Testis (tissue), 3 donors: Measurements from ENCODE around the gene ARSG. TPM values are rescaled to one million over a fixed set of nuclear protein-coding genes. Genes with fewer than 3 reads are reported as not detected.

ENCODE experiments used
- DNase-seq: peaks from one replicate; pipeline ENCODE4 v3.0.0-alpha.2; 2019
- H3K27ac ChIP-seq, 2 donors: fragments of 200-600 bp; sonication (generic); one replicate each; pipeline ENCODE4 v1.5.1; 2019
- H3K27me3 ChIP-seq: fragments of 200-600 bp; sonication (generic); one replicate; pipeline ENCODE4 v1.5.1; 2019
- H3K36me3 ChIP-seq: fragments of 200-600 bp; sonication (generic); one replicate; pipeline ENCODE4 v1.5.1; 2017; ENCODE audit warnings: low read depth; ENCODE audit errors: missing control alignments
- H3K4me1 ChIP-seq: fragments of 200-600 bp; sonication (generic); one replicate; pipeline ENCODE4 v1.5.1; 2019
- H3K4me3 ChIP-seq, 2 donors: fragments of 200-600 bp; sonication (generic); one replicate each; pipeline ENCODE4 v1.5.1; 2017 to 2019
- H3K9me3 ChIP-seq: fragments of 200-600 bp; sonication (generic); one replicate; pipeline ENCODE4 v1.5.1; 2017
- CTCF ChIP-seq, 3 experiments: fragments of 450-650 bp in 2 of 3; fragments of 200-600 bp in 1 of 3; sonication (generic) in 1 of 3; IDR thresholded peaks; one replicate each; pipeline ENCODE4 v1.5.1; 2016 to 2019; ENCODE audit warnings: antibody characterized with exemption in 3 of 3, mild to moderate bottlenecking in 2 of 3, moderate library complexity in 1 of 3
- POLR2A ChIP-seq: fragments of 450-650 bp; IDR thresholded peaks from one replicate; pipeline ENCODE4 v1.6.1; 2017; ENCODE audit warnings: antibody characterized with exemption, mild to moderate bottlenecking, moderate library complexity
- WGBS, 2 donors: methylation state at CpG; one replicate each; pipeline ENCODE4 v1.1.5; 2018; 5-methylcytosine and 5-hydroxymethylcytosine counted together
- intact Hi-C: fragments of 100-400 bp; cut with DNase I; formaldehyde crosslinking; loops from one replicate; pipeline ENCODE4 v1.15.1; 2023; ENCODE audit warnings: low total_unique reads
- polyA plus RNA-seq: library from polyadenylated mRNA; stranded (reverse); fragments of 350-450 nt; fragmentation: Illumina TruSeq; extraction: RNeasy Lipid Tissue Mini Kit (QIAGEN cat#74804); gene quantifications from one replicate; pipeline ENCODE4 v1.2.3, GENCODE V29; 2014; ENCODE audit warnings: low read depth, low replicate concordance; ENCODE audit not compliant: insufficient read depth
- total RNA-seq, 2 donors: library from RNA; depleted of rRNA; stranded (reverse); fragments of >200 nt; gene quantifications; one replicate each; pipeline ENCODE4 v1.2.3, GENCODE V29; 2016

ARSG gene
- total and polyA plus RNA-seq, 3 donors from 2014 or later: 7.4 to 16.9 (median 12.5) TPM

- TF ChIP-seq POLR2A: no peak
- Histone ChIP-seq H3K4me1 (peaks cover 5% of the 10 kb centered on the region), H3K4me3 (no peak overlapping the region), H3K27me3 (no peaks in the 10 kb centered on the region), H3K36me3 (no peaks in the 10 kb centered on the region), H3K27ac (no peak overlapping the region), H3K9me3 (no peaks in the 10 kb centered on the region)
- WGBS, 2 donors: 87 to 88% methylated on average over 7 of the region's 7 CpGs
- intact Hi-C loops: no loop called here
- no peak for DNase-seq
These were observed 97.7 kb downstream of the ARSG start for GRCh38 chr17:68389041-68389440.

GRCh38 chr17:68390888-68391545 is 99.7 kb downstream of the ARSG start:
- intact Hi-C loops: no loop called here
- peaks cover 5% of the 10 kb centered on the region for H3K4me1 ChIP-seq
- peak overlapping the region; percentile 40 to 43 for H3K27ac ChIP-seq
- no peaks in the 10 kb centered on the region for H3K27me3 ChIP-seq
- H3K36me3 ChIP-seq: no peaks in the 10 kb centered on the region
- DNase-seq: peak; percentile 37
- no peak overlapping the region for H3K4me3 ChIP-seq
- no peaks in the 10 kb centered on the region for H3K9me3 ChIP-seq
- 79 to 80% methylated on average over 9 to 11 of the region's 11 CpGs for WGBS, 2 donors
- TF ChIP-seq POLR2A (no peak), CTCF (IDR thresholded peaks at IDR 0.05) (no peak)

- peak; percentile 66 for DNase-seq
- Histone ChIP-seq H3K27me3 (no peaks in the 10 kb centered on the region), H3K9me3 (no peaks in the 10 kb centered on the region), H3K36me3 (no peaks in the 10 kb centered on the region), H3K4me1 (peaks cover 5% of the 10 kb centered on the region), H3K4me3 (no peak overlapping the region), H3K27ac (peak overlapping the region; percentile 40 to 43)
- WGBS, 2 donors: 67 to 80% methylated on average over 14 to 16 of the region's 16 CpGs
- TF ChIP-seq POLR2A: no peak
- no peak for TF ChIP-seq CTCF (IDR thresholded peaks at IDR 0.05)
- intact Hi-C loops: no loop called here
These were observed 100.4 kb downstream of the ARSG start for GRCh38 chr17:68391561-68392268.

- intact Hi-C loops: no loop called here
- Histone ChIP-seq H3K27me3 (no peaks in the 10 kb centered on the region), H3K9me3 (no peaks in the 10 kb centered on the region), H3K4me3 (no peak overlapping the region), H3K27ac (no peak overlapping the region), H3K36me3 (no peaks in the 10 kb centered on the region), H3K4me1 (peaks cover 11% of the 10 kb centered on the region)
- DNase-seq: no peak
- TF ChIP-seq POLR2A (no peak), CTCF (IDR thresholded peaks at IDR 0.05) (no peak)
- 95 to 98% methylated on average over 9 to 12 of the region's 12 CpGs for WGBS, 2 donors
These were observed 103.5 kb downstream of the ARSG start for GRCh38 chr17:68394608-68395331.
